KMS-11 (cell line): Measurements from ENCODE around the gene SDK1.

Experiments used
- H2AFZ ChIP-seq: fragments of 200-600 bp; sonication (generic); 2 replicates; pipeline ENCODE4 v1.6.1; 2016; ENCODE audit warnings: antibody characterized with exemption, mixed run types, low read depth
- H3K27ac ChIP-seq: fragments of 200-600 bp; sonication (generic); 2 replicates; pipeline ENCODE4 v1.6.1; 2016; ENCODE audit warnings: mild to moderate bottlenecking, mixed run types
- H3K27me3 ChIP-seq: fragments of 200-600 bp; sonication (generic); 2 replicates; pipeline ENCODE4 v1.6.1; 2017; ENCODE audit warnings: mild to moderate bottlenecking, low read depth, mixed run types, moderate library complexity; ENCODE audit not compliant: insufficient read depth
- H3K36me3 ChIP-seq: fragments of 200-600 bp; sonication (generic); 2 replicates; pipeline ENCODE4 v1.6.1; 2017; ENCODE audit warnings: mild to moderate bottlenecking, mixed run types; ENCODE audit not compliant: insufficient read depth
- H3K4me1 ChIP-seq: fragments of 200-600 bp; sonication (generic); 2 replicates; pipeline ENCODE4 v1.6.1; 2016; ENCODE audit warnings: mild to moderate bottlenecking, low read depth, mixed run types; ENCODE audit not compliant: poor library complexity, severe bottlenecking
- H3K4me2 ChIP-seq: fragments of 200-600 bp; sonication (generic); 2 replicates; pipeline ENCODE4 v1.7.0; 2016; ENCODE audit warnings: mild to moderate bottlenecking, mixed run types
- H3K4me3 ChIP-seq: fragments of 200-600 bp; sonication (generic); IDR thresholded peaks from 2 replicates; pipeline ENCODE4 v1.6.1; 2017; ENCODE audit warnings: low read depth, low read length, mixed read lengths; ENCODE audit not compliant: insufficient read depth
- H3K79me2 ChIP-seq: fragments of 200-600 bp; sonication (generic); 2 replicates; pipeline ENCODE4 v1.6.1; 2016; ENCODE audit warnings: low read depth, mixed run types; ENCODE audit not compliant: insufficient read depth
- H3K9ac ChIP-seq: fragments of 200-600 bp; sonication (generic); 2 replicates; pipeline ENCODE4 v1.6.1; 2016; ENCODE audit warnings: mild to moderate bottlenecking, mixed run types
- H4K20me1 ChIP-seq: fragments of 200-600 bp; sonication (generic); 2 replicates; pipeline ENCODE4 v1.6.1; 2016; ENCODE audit warnings: mild to moderate bottlenecking, mixed run types; ENCODE audit not compliant: insufficient read depth
- TF ChIP-seq, protein P1 (sequence below): fragments of 200-600 bp; sonication (generic); conservative IDR thresholded peaks from 2 replicates; pipeline ENCODE4 v1.6.1; 2017; ENCODE audit warnings: low read depth, mild to moderate bottlenecking, antibody characterized with exemption, low read length, moderate library complexity, mixed read lengths

The SDK1 gene

DNA sequence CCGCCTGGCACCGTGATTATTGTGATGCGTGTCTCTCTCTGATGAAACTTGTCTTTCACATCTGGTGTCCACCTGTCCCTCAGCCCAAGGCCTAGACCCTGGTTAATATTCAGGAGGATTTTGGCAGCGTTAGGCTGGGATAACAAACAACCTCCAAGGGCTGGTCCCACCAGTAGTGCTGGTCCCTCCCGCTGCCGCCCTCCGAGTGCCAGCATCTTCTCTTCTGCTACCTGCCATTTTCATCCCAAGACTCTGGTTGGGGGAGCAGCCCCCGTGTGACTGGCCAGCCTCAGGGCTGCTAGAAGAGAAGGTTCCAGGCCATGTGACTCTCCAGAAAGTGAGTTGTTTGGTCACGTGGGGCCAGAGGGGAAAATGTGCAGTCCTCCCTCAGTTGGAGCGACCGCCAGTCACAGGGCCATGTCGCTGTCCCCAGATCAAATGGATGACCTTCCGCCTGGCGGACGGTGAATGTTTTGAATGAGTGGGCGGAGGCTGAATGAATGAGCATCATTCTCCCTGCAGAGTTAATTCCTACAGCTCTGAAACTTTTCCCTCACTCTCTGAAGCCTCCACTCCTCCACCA lies 901.2 kb downstream of the SDK1 start:
- TF ChIP-seq, protein P1, sequence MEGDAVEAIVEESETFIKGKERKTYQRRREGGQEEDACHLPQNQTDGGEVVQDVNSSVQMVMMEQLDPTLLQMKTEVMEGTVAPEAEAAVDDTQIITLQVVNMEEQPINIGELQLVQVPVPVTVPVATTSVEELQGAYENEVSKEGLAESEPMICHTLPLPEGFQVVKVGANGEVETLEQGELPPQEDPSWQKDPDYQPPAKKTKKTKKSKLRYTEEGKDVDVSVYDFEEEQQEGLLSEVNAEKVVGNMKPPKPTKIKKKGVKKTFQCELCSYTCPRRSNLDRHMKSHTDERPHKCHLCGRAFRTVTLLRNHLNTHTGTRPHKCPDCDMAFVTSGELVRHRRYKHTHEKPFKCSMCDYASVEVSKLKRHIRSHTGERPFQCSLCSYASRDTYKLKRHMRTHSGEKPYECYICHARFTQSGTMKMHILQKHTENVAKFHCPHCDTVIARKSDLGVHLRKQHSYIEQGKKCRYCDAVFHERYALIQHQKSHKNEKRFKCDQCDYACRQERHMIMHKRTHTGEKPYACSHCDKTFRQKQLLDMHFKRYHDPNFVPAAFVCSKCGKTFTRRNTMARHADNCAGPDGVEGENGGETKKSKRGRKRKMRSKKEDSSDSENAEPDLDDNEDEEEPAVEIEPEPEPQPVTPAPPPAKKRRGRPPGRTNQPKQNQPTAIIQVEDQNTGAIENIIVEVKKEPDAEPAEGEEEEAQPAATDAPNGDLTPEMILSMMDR: no peak
- H4K20me1 ChIP-seq: no peaks in the 10 kb centered on the region
- H3K4me1 ChIP-seq: no peaks in the 10 kb centered on the region
- H3K9ac ChIP-seq: no peak overlapping the region
- H3K27ac ChIP-seq: no peak overlapping the region
- no peak overlapping the region for H3K4me2 ChIP-seq
- no peak overlapping the region for H3K4me3 ChIP-seq
- H3K27me3 ChIP-seq: no peaks in the 10 kb centered on the region
- no peaks in the 10 kb centered on the region for H3K36me3 ChIP-seq
- H3K79me2 ChIP-seq: no peaks in the 10 kb centered on the region
- H2AFZ ChIP-seq: no peak overlapping the region

DNA sequence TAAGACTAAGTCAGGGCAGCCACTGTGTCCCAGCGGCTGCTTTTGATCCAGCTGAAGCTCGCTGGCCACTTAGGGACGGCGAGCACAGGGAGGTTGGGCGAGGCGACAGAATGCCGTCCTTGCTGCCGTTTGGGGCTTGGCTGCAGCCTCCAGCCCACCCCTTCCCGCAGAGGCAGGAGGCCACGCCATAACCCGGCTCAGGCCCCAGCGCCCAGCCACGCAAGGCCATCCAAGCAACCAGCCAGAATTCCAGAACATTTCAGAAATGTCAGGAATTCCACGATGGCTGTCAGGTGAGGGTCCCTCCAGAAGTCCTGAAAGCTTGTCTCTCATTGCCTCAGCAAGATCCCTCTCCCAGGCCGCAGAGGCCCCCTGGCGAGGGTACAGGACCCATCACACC lies 901.9 kb downstream of the SDK1 start:
- H2AFZ ChIP-seq: no peak overlapping the region

DNA sequence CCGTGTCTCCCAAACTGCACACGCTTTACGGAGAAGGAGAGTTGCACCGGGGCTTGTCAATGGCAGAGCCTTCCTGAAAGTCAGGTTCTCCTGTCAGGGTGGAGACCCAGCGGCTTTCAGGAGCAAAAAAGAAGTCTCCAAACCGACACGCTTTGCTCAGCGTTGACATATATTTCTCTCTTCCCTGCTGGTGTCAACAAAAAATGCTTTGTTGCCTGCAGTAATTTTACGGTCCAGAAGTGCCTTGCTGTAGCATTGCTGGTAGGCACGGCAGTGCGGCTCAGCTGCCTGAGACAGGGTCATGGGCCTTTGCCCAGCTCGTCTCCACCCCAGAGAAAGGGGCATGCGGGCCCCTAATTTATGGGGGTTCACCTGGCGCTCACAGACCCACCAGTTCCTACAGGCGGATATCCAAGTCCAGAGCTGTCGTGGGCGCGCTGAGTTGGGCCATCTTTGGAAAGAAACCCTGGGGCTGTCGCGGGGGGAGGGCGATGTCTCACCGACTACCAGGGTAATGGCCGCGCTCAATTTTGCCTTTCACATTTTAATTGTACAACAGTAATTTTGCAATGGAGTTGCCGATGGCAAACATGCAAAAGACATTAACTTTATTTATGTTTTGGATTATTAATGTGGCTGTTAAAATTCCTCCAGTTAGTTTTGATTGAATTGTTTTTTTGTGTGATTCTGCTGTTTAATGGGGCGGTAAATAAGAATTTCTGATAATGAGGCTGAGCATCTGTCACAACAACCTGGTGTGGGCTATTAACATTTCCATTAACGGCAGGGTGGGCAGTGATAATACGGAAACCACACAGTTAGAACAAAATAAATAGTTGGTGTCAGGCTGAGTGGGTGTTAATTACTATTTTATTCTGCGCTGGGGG lies 902.8 kb downstream of the SDK1 start:
- Histone ChIP-seq H3K9ac (no peak overlapping the region), H4K20me1 (no peaks in the 10 kb centered on the region)

More for the DNA sequence above, 901.9 kb downstream of the SDK1 start:
- Histone ChIP-seq H4K20me1 (no peaks in the 10 kb centered on the region), H3K36me3 (no peaks in the 10 kb centered on the region), H3K9ac (no peak overlapping the region), H3K4me2 (no peak overlapping the region), H3K27me3 (no peaks in the 10 kb centered on the region), H3K79me2 (no peaks in the 10 kb centered on the region), H3K4me1 (no peaks in the 10 kb centered on the region), H3K4me3 (no peak overlapping the region), H3K27ac (no peak overlapping the region)
- TF ChIP-seq, protein P1: no peak

DNA sequence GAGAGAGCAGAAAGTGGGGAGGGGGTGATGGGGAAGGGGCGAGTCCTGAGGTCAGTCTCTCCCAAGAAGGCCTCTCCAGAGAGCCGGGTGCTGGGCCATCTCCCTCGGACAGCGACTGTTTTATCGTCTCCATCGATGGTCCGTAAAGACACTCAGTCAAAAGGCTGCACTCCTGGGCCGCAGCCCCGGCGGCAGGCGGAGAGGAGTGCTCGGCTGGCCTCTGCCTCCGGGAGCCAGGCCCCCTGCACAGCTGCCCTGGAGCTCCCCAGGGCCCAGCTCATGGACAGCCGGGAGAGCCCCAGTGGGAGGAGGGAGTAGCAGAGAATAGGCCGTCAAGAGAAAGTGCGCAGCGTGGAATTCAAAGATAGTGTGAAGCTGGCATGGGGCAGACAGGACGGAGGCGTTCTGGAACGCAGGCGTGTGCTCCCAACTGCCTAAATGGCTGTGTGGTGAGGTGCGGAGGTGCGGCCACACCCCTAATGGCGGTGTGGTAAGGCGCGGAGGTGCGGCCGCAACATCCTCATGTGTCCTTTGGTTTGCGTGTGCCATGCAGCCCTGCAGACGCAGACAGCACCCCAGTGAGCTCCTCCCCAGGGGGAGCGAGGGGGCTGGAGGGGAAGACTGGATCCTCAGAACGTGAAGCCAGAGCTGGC lies 903.6 kb downstream of the SDK1 start:
- no peaks in the 10 kb centered on the region for H3K36me3 ChIP-seq
- no peak overlapping the region for H3K4me2 ChIP-seq
- H3K9ac ChIP-seq: no peak overlapping the region
- H3K27me3 ChIP-seq: peaks cover 5% of the 10 kb centered on the region; the same call in 1 of the 2 replicates
- H3K4me1 ChIP-seq: no peaks in the 10 kb centered on the region
- no peak overlapping the region for H3K27ac ChIP-seq
- TF ChIP-seq, protein P1: no peak
- no peak overlapping the region for H2AFZ ChIP-seq
- H4K20me1 ChIP-seq: no peaks in the 10 kb centered on the region
- H3K4me3 ChIP-seq: no peak overlapping the region
- no peaks in the 10 kb centered on the region for H3K79me2 ChIP-seq

More for the DNA sequence above, 902.8 kb downstream of the SDK1 start:
- Histone ChIP-seq H3K27ac (no peak overlapping the region), H3K4me1 (no peaks in the 10 kb centered on the region), H3K4me3 (no peak overlapping the region), H2AFZ (no peak overlapping the region), H3K79me2 (no peaks in the 10 kb centered on the region), H3K4me2 (no peak overlapping the region), H3K36me3 (no peaks in the 10 kb centered on the region), H3K27me3 (0 out of 2 replicates have a peak, but pooled peaks cover 5% of the 10 kb centered on the region)
- TF ChIP-seq, protein P1: no peak
